ENCODE measurements around the gene A4GNT. TPM values are rescaled to one million over a fixed set of nuclear protein-coding genes. Genes with fewer than 3 reads are reported as not detected.
"Not testable (repeated sequence)": the region's sequence is repeated elsewhere in the genome, so short reads cannot be mapped to it uniquely, and the experiment has no call there.

Gene A4GNT
- total RNA-seq, 3 donors from 2014 or later, result not detected

DNA sequence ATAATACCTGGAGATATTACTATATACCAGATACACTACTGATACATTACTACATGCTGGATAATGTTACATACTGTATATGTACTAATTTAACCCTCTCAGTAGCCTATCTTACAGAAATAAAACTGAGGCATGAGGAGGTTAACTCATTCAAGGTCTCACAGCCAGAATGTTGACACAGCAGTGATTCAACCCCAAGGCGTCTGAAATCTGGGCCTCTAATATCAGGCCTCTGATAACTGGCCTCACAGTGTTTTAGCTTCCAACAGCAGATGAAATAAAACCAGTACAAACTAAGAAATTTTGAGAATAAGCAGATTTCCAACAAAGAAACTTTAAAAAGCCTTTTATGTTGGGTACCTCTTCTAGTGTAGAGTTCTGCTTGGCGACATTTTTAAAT lies 40.2 kb downstream of the A4GNT start:
- intact Hi-C loops (cut with DNase I, micrococcal nuclease), result no loop called here
- ATAC-seq (no peak), DNase-seq (no peak)
- Histone ChIP-seq H3K36me3 (ENCODE audit: low read depth) (no peaks in the 10 kb centered on the region), H3K9me3 (no peaks in the 10 kb centered on the region), H3K4me3 (no peak overlapping the region), H3K4me1 (ENCODE audit: low read depth) (no peaks in the 10 kb centered on the region)
- TF ChIP-seq, protein P1, sequence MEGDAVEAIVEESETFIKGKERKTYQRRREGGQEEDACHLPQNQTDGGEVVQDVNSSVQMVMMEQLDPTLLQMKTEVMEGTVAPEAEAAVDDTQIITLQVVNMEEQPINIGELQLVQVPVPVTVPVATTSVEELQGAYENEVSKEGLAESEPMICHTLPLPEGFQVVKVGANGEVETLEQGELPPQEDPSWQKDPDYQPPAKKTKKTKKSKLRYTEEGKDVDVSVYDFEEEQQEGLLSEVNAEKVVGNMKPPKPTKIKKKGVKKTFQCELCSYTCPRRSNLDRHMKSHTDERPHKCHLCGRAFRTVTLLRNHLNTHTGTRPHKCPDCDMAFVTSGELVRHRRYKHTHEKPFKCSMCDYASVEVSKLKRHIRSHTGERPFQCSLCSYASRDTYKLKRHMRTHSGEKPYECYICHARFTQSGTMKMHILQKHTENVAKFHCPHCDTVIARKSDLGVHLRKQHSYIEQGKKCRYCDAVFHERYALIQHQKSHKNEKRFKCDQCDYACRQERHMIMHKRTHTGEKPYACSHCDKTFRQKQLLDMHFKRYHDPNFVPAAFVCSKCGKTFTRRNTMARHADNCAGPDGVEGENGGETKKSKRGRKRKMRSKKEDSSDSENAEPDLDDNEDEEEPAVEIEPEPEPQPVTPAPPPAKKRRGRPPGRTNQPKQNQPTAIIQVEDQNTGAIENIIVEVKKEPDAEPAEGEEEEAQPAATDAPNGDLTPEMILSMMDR (IDR thresholded peaks at IDR 0.05), result no peak

DNA sequence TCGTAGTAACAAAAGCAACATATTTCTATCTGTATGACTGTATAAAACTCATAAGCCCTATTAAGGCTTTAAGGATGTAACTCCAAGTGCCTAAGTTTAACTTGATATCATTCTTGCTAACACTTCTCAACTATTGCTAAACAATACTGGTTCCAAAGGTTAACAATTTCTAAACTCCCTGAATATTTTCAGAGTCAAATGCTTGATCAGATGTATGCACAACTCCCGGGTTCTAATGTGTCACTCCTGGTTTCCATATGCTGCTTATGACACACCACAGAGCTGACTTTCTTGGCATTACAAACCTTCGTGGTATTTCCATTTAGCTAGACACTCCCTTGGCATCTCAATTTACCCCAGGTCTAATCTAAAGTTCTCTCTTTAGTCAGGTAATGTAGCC lies 43.1 kb downstream of the A4GNT start:
- H3K4me3 ChIP-seq, result no peak overlapping the region
- TF ChIP-seq, protein P1 (IDR thresholded peaks at IDR 0.05), result no peak
- intact Hi-C loops (cut with DNase I, micrococcal nuclease), result no loop called here
- ATAC-seq, result no peak
- no peak for DNase-seq
- H3K4me1 ChIP-seq (ENCODE audit: low read depth), result no peaks in the 10 kb centered on the region
- no peaks in the 10 kb centered on the region for H3K36me3 ChIP-seq (ENCODE audit: low read depth)
- H3K9me3 ChIP-seq, result no peaks in the 10 kb centered on the region

- H3K36me3 ChIP-seq (ENCODE audit: low read depth); H3K4me1 ChIP-seq (ENCODE audit: low read depth); intact Hi-C loops (cut with DNase I, micrococcal nuclease); DNase-seq; H3K4me3 ChIP-seq; ATAC-seq; H3K9me3 ChIP-seq: not testable (repeated sequence)
These were observed 46.4 kb downstream of the A4GNT start for GRCh38 chr3:138085745-138086144.

DNA sequence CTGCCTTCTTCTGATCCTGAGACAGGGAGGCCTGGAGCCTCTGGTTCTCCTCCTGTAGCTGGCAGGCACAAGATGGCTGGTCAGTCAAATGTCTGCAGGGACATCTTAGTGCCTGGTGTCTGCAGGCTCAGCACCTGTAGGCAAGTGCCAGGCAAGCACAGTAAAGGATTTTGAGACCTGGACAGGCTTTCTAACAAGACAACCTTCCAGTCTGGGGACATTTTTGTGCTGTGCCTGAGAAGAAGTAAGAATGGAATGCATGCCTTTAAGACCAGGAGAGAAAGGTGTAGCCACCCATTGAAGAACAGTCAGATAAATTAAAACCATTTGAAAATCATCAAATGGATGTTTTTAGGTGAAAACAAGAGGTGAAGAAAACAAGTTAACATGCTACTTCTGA lies 48.0 kb downstream of the A4GNT start:
- TF ChIP-seq, protein P1 (IDR thresholded peaks at IDR 0.05), result no peak
- no peak for ATAC-seq
- Histone ChIP-seq H3K9me3 (no peaks in the 10 kb centered on the region), H3K4me1 (ENCODE audit: low read depth) (no peaks in the 10 kb centered on the region), H3K36me3 (ENCODE audit: low read depth) (no peaks in the 10 kb centered on the region), H3K4me3 (no peak overlapping the region)
- no peak for DNase-seq
- intact Hi-C loops (cut with DNase I, micrococcal nuclease), result no loop called here

DNA sequence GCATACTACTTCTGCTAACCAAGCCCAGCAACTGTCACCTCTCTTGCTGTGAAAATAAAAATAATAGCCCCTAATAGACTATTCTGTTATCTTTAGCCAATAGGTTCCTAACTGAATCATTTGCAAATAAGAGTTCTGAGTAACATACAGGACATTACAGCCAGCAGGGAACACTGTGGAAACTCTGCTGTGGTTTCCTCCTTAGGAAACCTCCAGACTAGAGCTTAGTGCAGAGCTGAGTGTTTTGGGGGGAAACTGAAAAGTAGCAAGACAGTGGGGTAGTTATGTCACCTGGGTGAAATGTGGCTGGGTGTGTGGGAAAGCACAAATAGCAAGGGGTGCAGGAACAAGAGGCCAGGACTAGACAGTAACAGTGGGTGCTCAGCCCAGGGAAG lies 49.2 kb downstream of the A4GNT start:
- DNase-seq, result no peak
- Histone ChIP-seq H3K36me3 (ENCODE audit: low read depth) (no peaks in the 10 kb centered on the region), H3K9me3 (no peaks in the 10 kb centered on the region), H3K4me3 (no peak overlapping the region), H3K4me1 (ENCODE audit: low read depth) (no peaks in the 10 kb centered on the region)
- intact Hi-C loops (cut with DNase I, micrococcal nuclease), result no loop called here
- ATAC-seq, result peak; percentile 5
- TF ChIP-seq, protein P1 (IDR thresholded peaks at IDR 0.05), result no peak

GRCh38 chr3:138082085-138082991 lies 49.9 kb downstream of the A4GNT start:
- TF ChIP-seq, protein P1 (IDR thresholded peaks at IDR 0.05), result no peak
- Histone ChIP-seq H3K4me3 (no peak overlapping the region), H3K9me3 (no peaks in the 10 kb centered on the region), H3K36me3 (ENCODE audit: low read depth) (no peaks in the 10 kb centered on the region), H3K4me1 (ENCODE audit: low read depth) (no peaks in the 10 kb centered on the region)
- intact Hi-C loops (cut with DNase I, micrococcal nuclease), result no loop called here
- peak; percentile 80 for ATAC-seq
- DNase-seq, result peak in 1 of 3 donors; percentile 7
